KG1 (cell line): ENCODE data around the gene AUNIP.
A peak's percentile ranks its signal among the peaks of the same experiment; 100 is the strongest.

ENCODE experiments used
- DNase-seq: peaks from one replicate; lab custom pipeline; 2025; lab: John Stamatoyannopoulos, UW

Gene AUNIP, protein sequence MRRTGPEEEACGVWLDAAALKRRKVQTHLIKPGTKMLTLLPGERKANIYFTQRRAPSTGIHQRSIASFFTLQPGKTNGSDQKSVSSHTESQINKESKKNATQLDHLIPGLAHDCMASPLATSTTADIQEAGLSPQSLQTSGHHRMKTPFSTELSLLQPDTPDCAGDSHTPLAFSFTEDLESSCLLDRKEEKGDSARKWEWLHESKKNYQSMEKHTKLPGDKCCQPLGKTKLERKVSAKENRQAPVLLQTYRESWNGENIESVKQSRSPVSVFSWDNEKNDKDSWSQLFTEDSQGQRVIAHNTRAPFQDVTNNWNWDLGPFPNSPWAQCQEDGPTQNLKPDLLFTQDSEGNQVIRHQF

DNA sequence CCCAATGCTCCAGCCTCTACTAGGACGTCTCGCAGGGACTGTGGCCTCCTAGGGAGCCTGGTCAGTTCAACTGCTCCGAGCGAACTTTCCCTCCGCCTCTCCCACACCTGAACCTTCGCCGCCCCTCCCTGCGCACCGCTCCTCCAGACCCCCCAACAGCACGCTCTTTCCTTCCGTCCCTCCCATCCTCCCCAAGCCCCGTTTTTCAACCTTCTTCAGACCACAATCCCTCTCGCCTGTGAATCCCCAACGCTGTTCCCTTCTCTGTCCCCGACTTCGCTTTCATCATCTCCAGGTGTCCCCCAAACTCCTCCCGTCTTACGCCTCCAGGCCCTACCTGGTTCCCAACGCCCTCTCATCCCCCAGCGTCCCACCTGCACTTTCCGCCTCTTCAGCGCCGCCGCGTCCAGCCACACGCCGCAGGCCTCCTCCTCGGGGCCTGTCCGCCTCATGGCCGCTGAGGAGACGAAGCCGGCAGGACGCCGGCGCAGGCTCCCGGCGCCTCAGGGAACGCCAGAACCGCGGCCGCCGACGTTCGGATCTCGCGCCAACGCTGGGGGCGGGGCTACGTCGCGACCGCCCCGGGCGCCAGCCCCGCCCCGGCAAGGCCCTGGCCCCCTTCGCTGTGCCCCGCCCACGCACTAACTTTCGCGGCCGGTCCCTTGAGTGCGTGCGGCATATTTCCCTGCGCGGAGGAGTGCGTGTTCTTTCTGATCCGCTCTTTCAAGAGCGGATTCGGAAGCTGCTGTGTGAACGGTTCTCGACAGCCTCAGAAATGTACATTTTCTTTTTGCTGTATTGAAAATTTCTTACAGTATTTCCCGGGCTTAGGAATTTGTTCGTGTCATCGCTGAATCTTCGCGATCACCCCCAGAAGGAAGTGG is at the start of gene AUNIP:
AUNIP (minus strand) TSS at position 552 of the 884 bp plus-strand sequence; CDS start at position 452, 100 bp downstream.
- DNase-seq: peak; percentile 89

DNA sequence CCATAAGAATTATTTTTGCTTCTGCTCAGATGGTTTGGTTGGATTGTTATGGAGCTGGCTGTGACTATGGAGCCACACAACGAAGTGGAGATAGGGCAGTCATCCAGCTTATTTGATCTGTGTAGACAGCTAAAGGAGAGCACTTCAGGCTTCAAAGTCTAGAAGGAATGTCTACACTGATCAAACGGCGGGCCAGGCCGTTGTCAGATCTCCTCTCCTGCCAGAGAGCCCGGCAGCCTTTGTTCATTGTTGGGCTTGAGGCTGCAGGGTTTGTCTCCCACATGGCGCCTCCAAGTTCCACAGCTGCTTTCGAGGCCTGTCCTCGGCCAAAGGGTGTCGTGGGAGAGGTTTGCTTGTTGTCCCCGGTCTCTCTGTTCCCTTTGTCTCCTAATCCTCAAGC is 49.8 kb upstream of the AUNIP start:
- no peak for DNase-seq

DNA sequence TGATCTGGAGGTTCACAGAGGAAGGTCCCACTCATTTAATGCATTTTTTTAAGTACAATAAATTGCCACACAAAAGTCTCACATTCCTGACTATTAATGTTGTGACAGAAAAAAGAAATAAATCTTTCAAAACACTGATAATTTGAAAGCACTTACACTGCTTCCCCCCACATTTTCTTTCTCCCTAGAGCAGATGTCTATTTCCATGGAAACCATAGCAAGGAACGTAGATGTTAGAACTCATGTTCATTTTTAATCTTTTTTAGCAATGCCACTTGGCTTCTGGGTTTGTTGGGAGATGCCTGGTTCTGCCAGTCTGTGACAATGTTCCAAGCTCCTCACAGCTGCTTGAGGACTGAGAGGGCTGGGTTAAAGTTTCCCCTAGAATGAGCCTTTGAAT is 48.9 kb upstream of the AUNIP start:
- DNase-seq: no peak

DNA sequence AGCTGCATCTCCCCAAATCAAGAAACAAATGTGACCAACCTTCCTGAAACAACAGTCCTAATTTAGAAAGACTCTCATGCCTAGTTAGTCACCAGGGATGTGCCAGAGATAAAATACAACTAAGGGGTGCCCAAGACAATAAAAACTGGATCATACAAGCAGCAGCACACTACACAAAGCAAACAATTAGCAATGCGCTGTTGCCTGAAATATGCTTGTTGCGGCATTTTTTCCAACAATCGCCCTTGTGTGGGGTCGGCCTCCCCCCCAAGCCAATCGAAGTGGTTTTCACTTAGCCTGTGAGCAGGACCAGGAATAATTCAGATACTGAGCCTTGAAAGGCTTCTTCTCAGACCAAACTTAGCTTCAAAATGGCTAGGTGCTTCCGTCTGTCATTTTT is 48.3 kb upstream of the AUNIP start:
- DNase-seq: no peak

DNA sequence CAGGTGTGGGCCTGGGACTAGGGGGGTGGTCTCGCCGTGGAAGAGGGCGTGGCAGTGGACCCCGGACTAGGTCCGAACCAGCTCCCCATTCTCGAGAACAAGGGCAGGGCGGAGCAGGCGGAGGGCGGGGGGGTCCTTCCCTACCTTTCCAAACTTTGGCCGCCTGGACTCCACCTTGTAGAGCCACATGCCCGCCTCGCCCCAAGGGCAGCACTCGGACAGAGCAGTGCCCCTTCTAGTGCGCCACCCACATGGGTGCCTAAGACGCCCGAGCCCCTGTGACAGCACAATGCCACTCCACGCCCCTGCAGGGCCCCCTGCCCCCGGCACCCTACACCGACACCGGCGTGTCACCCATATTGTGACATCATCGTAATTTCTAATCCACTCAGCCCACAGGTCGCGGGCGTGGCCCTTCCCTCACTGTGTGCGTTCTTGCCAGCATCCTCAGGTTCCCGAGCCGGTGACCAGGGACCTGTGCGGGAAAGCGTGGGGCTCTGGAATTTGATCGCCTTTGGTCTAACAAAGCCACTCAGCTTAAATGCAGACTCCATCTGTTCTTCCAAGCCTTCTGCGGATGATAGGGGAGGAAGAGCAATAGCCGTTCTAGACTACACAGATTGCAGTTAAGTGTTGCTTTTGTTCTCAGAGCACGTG is 47.5 kb upstream of the AUNIP start:
- no peak for DNase-seq

DNA sequence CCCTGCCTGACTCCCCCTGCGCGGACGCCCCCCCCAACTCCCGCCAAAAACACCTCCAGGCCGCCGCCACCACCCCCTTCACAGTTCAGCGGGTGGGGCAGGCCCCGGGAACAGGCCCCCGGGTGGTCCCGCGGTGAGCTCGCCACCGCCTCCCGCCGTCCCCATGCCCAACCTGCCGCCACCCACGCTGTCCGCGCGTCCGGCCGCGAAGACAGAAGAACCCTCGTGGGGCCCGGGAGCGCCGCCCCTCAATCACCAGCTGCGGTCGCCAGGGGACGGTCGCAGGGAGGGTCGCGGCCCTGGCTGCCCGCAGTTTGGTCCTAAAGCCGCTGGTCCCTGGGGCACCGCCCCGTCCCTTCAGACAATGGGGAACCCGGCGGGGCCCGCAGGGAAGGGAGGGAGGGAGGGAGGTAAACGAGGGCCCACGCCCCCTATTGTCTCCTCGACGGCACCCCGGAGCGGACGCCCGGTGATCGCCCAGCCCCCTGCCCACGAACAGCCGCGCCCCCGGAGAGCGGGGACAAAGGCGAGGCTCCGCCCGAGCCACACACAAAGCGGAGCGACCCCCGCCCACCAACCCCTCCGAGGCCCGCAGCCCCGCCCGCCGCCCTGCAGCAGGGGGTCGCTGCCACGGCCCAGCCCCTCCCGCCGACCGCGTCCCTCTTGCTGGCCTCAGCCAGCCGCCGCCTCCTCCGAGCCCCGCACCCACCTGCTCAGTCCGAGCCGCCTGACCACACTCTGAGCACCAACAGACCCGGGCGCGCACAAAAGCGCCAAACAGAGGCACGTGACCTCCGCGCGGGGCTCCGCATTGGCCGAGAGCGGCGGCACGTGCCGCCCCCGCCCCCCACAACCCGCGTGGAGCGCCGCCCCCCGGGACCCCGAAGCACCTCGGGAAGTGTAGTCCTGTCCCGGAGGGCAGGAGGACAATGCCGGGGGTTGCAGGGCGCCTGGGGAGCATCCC is 46.7 kb upstream of the AUNIP start, which contains the start of gene STMN1:
STMN1 (minus strand) TSS at position 740 of the 964 bp plus-strand sequence. CDS start 1,743 bp downstream, outside the sequence.
- peak; percentile 79 for DNase-seq

DNA sequence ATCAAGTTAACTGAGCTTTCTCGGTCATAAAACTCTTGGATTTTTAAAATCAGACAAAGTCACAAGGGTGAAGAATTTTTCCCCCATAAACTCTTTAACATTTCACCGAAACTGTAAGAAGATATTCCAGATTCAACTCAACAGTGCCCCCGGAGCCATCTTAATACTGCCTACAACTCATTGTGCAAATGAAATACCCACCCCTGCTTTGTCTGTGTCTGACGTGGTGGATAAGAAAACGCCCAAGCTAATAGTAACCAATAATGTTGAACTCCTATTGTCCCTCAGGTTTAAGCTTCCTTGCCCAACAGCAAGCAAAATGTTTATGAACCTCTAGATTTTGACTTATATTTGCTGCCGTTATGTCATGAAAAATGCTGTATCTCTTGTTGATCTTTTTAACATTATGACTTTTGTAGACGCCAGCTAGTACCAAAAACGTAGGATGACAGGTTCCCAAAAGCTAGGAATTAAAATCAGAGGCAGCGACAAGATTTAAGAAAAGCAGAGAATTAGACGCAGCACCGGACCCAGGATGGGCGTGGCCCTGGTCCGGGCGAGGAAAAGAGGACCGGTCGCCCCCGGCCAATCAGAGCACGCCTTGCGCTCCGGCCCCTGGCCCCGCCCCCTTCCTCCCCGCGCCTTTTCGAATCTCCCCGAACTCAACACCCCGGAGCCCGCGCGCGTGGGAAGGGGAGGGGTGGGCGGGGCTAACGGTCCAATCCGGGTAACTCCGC is 45.9 kb upstream of the AUNIP start:
- DNase-seq: peak; percentile 83

DNA sequence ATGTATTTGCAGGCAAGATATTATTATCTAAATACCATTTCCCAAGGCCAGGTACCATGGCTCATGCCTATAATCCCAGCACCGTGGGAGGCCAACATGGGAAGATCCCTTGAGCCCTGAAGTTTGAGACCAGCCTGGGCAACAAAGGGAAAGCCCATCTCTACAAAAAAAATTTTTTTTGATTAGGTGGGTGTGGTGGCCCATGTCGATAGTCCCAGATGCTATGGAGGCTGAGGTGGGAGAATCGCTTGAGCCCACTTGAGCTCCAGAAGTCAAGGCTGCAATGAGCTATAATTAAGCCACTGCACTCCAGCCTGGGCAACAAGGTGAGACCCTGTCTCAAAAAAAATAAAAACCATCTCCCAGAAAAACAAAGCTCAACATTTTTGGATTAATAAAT is 44.7 kb upstream of the AUNIP start:
- DNase-seq: no peak

DNA sequence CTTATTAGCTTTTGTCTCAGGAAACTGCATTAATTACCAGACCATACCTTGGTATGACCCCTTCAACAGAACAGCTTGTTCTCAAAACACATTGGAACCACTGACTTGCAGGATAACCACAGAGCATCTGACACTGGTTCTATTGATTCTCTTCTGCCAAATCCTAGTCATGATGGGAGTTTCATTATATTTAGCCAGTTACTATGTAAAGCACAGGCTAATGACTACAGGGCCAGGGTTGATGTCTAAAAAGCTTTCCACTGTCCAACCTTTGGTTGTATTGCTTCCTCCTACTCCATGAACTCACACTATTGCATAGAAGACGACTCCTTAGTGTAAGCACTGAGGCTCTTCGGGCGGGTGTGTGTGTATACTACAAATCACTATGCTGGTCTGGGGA is 43.2 kb upstream of the AUNIP start:
- no peak for DNase-seq

DNA sequence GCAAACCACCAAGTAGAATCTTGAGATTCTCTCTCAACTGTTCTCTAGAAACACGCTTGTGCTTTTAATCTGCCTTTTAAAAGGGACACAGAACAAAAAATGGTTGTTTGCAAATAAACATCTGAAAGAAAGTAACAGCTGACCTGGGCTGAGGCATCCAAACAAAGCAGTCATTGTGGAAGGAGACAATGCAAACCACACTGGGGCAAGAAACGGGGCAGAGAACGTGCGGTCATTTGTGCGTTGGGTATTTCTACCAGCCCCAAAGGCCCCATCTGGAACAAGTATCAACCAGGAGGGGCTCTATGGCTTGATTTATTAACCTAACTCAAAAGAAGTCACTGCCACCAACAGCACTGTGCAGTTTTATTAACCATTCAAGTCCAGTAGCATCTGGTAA is 41.0 kb upstream of the AUNIP start:
- no peak for DNase-seq

DNA sequence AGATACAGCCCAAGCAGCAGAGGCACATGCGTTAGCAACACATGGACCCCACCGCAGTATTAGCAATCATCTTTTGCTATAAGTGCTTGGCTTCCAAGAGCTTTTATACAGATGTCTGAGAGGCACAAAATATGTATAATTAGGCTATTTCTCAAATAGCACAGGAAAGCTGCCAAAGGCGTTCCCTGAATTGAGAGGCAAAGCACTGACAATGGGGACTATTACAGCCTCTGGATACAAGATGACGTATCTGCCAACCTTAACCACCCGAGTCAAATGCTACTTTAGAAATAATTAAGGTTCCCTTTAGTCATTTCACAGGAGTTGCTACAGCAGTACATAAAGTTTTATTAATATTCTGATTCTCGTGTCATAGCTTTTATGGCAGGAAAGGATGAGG is 40.5 kb upstream of the AUNIP start:
- DNase-seq: no peak

DNA sequence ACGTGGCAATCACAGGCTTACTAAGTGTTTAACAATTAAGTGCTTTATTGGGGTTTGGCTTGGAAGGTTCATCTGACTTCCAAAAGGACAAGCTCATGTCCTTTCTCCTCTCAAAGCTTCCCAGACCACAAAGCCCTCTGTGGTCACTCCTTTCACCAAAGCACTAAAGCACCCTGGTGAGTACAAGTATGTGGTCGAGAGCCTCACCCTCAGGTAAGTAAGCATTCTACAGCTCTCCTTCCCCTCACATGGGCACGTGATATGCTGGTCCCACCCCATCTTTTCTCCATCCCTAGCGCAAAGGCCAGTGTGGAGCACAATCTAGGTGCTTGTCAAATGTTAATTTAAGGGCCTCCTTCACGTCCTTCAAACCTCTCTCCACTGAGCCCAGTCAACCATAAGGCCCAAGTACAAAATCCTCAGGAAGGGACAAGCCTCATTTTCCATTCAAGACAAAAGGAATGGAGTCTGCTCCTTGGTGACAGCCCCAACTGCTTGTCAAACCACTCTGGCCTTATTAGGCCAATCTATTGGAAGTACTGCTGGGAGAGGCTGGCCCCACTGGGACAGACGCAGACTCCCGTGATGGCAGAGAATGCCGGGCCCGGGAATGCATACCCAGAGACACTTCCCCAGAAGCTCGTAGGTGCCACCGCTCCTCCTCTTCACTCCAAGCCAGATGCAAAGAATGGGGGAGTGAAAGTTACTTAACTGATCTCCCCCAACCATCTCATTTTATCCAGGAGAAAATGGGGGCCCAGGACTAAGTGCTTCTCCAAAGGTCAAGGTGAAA is 39.2 kb upstream of the AUNIP start:
- no peak for DNase-seq

DNA sequence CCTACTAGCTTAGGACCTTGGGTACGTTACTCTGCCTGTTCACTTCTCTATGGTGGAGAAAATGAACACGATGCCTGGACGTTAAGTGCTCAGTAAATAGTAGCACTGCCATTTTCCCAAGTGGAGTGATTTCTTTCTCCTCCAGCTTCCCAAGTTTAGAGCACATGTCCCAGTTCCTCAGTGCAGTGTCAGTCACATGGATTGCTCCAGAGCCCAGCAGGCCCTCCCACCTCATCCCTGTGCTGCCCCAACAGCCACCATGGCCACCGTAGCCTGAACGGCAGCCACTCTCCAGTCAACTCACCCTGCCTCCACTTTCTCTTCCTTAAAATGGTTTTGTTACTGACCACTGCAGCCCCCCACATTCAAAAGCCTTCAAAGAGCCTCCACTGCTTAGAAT is 38.5 kb upstream of the AUNIP start:
- no peak for DNase-seq

DNA sequence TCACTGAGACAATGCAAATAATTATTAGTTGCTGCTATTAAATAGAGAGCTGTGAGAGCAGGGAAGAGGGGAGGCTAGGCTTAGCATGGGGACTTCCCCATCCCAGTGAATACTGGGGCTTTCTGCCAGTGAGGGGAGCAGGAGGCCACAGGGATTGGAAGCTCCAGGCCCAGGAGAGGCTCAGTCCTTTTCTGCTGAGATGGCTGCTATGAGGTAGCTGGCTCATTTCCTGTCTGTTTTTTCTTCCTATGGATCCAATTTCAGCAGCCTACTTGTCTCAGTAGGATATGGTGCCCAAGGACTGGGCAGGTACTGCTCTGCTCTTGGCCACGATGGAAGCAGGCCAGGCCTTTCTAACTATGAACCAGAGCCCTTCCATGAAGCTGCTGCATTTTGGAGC is 37.0 kb upstream of the AUNIP start:
- DNase-seq: no peak

DNA sequence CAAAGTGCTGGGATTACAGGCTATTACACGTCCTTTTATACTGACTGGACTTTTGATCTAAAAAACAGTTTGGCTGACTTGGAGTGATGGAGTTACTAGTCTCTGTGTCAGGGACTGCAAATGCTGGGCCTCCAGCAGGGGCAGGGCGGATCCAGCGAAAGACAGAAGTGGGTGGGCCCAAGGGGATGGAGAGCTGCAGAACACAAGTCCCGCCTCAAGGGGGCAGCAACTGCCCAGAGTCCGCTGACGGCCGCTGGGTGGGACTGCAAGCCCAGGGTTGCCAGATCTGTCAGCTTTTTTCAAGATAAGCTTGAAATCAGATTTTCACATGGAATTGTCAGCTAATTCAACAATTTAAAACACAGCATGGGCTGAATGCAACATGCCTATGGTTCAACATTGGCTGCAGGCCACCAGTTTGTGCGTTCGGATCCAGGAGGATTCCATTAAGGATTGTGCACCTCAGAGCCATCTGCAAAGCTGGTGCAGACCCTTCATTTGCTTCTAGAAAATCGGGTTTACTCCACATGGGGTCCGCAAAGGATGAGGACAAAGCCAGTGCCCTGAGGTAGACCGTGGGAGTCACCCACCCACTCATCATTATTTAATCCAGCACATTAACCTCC is 36.2 kb upstream of the AUNIP start:
- peak; percentile 76 for DNase-seq

DNA sequence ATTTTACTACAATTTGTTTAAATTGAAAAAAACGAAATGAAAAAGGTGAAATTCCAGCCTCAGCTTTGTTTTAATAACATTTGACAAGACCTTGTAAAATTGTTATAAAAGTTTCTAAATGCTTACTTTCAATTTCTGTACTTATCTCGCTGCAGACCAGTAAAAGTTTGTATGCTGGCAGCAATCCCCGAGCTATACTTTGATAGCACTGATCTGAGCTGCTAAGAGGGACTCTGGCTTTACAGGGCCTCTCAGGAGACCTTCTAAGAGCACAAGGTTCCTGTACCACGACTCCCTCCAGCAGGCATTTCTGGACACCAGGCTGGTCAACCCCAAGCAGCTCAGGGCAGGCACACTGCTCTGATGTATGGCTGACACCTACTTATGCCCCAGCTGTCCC is 33.9 kb upstream of the AUNIP start:
- DNase-seq: no peak

DNA sequence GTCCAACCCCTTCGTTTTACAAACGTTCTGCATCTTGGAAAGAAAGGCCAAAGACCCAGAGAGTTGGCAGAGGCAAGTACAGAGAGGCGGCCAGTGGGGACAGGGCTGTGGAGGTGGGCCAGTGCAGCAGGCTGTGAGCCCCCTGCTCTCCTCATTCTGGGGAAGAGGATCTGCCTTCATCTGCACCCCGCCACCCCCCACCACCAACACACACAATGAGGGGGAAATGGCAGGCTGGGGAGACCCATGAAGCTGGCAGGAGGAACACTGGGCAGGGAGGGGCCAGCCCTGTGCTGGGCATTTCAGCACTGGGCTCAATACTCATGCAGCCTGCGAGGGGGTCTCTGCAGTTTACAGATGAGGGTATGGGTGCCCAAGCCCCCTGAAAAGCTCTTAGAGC is 32.3 kb upstream of the AUNIP start:
- DNase-seq: no peak

DNA sequence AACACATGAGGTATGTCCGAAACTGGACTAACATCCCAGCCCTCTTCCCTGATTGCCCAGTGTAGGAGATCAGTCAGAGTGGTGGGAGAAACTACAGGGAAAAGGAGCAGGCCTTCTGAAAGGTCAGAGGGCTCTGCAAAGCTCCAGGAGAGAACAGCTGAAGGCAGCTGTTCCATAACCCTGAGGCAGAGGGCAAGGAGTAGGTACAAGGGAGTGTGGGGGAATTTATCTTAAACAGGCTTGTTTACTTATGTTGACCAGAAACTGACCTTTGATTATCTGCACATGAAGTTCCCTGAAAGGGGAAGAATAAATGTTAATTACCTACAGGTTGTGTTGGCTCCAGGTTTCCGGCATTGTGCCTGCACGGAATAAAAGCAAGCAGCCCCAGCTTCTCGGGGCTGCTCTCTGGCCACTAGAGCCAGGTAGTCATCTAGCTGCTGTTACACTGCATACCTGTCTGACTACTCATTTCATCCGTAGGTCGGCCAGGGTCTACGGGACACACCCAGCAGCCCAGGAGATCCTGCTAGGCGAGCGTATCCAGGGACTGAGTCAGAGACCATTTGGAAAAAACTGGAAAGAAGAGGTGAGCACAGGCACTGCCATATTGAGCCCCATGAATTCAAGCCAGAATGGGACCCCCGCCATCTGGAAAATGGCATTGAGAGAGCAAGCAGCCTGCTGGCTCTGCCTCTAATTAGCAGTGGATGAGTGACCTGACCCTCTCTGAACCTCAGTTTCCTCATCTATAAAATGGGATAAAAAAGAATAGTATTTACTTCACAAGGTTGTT is 31.2 kb upstream of the AUNIP start:
- no peak for DNase-seq

DNA sequence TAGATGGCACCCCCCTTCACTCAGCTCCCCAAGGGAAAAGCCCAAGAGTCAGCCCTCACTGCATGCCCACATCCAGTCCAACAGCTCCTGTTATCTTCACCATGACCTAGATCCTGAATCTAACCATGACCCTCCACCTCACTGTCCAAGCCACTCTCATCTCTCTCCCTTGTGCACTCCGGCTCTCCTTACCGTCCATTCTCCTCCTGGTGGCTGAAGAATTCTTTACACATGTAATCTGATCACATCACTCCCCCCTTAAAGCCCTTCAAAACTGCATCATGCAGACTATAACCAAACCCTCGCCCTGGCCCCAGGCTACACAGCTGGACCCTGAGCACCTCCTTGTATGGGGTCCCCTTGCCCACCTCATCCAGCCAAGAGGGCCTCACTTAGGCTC is 30.2 kb upstream of the AUNIP start:
- DNase-seq: no peak
